T-helper 2 cell treated with Interferon-gamma antibody and Interleukin-4, amounts not matched to agents 100 ng/mL and 5 ng/mL, for 36 hours (primary cell): ENCODE results near the gene SLC38A8. TPM values are rescaled to one million over a fixed set of nuclear protein-coding genes. Genes with fewer than 3 reads are reported as not detected.

Experiments
- intact Hi-C: fragments of 100-400 bp; cut with micrococcal nuclease; formaldehyde crosslinking; loops from one replicate; pipeline ENCODE4 v1.15.1; 2023
- total RNA-seq: library from RNA; stranded (reverse); gene quantifications from 2 replicates; pipeline ENCODE4 v1.2.3, GENCODE V29; 2022

SLC38A8 gene
- total RNA-seq, 1 donor from 2014 or later = not detected

GRCh38 chr16:84068783-84069462 is 26.3 kb upstream of the SLC38A8 start:
- intact Hi-C loops = no loop called here

- intact Hi-C loops = no loop called here
Measured at GRCh38 chr16:84068041-84068440, 25.4 kb upstream of the SLC38A8 start.

- intact Hi-C loops = no loop called here
Measured at GRCh38 chr16:84067640-84068039, 25.0 kb upstream of the SLC38A8 start.

GRCh38 chr16:84065536-84066132 is 23.0 kb upstream of the SLC38A8 start:
- intact Hi-C loops = loop anchor here (1.0 kb wide), 2 partner anchors 109 to 239 kb away; no protein-coding TSS in a partner anchor

GRCh38 chr16:84063980-84064379 is 21.4 kb upstream of the SLC38A8 start:
- intact Hi-C loops = no loop called here

GRCh38 chr16:84062734-84063640 is 20.4 kb upstream of the SLC38A8 start:
- intact Hi-C loops = no loop called here

GRCh38 chr16:84061236-84061819 is 18.7 kb upstream of the SLC38A8 start:
- intact Hi-C loops = no loop called here

GRCh38 chr16:84059946-84060901 is 17.6 kb upstream of the SLC38A8 start:
- intact Hi-C loops = no loop called here

- intact Hi-C loops = no loop called here
Measured at GRCh38 chr16:84059111-84059510, 16.5 kb upstream of the SLC38A8 start.

GRCh38 chr16:84058664-84059063 is 16.1 kb upstream of the SLC38A8 start:
- intact Hi-C loops = no loop called here

- intact Hi-C loops = no loop called here
Measured at GRCh38 chr16:84058211-84058610, 15.6 kb upstream of the SLC38A8 start.

- intact Hi-C loops = no loop called here
Measured at GRCh38 chr16:84056933-84057332, 14.3 kb upstream of the SLC38A8 start.

GRCh38 chr16:84055801-84056634 is 13.4 kb upstream of the SLC38A8 start:
- intact Hi-C loops = no loop called here

- intact Hi-C loops = no loop called here
Measured at GRCh38 chr16:84055366-84055765, 12.8 kb upstream of the SLC38A8 start.

GRCh38 chr16:84054916-84055315 is 12.3 kb upstream of the SLC38A8 start:
- intact Hi-C loops = no loop called here

GRCh38 chr16:84054271-84054670 is 11.7 kb upstream of the SLC38A8 start:
- intact Hi-C loops = no loop called here

GRCh38 chr16:84053237-84053636 is 10.6 kb upstream of the SLC38A8 start:
- intact Hi-C loops = no loop called here

- intact Hi-C loops = no loop called here
Measured at GRCh38 chr16:84052071-84052622, 9.6 kb upstream of the SLC38A8 start.

- intact Hi-C loops = no loop called here
Measured at GRCh38 chr16:84050316-84050715, 7.7 kb upstream of the SLC38A8 start.
